IMR-90 (cell line): ENCODE data around the gene OR51B4. TPM values are rescaled to one million over a fixed set of nuclear protein-coding genes. Genes with fewer than 3 reads are reported as not detected.

Source experiments
- ATAC-seq: fragments of 200-7000 bp; cut with Tn5 transposase; 2 replicates; pipeline ENCODE4 v1.9.1; 2020; ENCODE audit warnings: low read depth, mild to moderate bottlenecking, moderate library complexity
- BruUV-seq: library from RNA; stranded (reverse); fragments of 400-500 nt; replicated peaks from 2 replicates; lab custom pipeline; 2021; lab: Mats Ljungman, UMichigan
- CTCF ChIA-PET: fragments of 300-600 bp; formaldehyde crosslinking; extraction: SDS; loops from one replicate; lab custom pipeline; 2021; ENCODE audit warnings: antibody characterized with exemption; lab: Yijun Ruan, JAX
- POLR2A ChIA-PET: fragments of 300-600 bp; sonication (Branson Sonifier 250); formaldehyde crosslinking; loops from one replicate; lab custom pipeline; 2022; ENCODE audit warnings: antibody characterized with exemption; ENCODE audit not compliant: unreplicated experiment; lab: Charles Lee
- DNase-seq: peaks from one replicate; pipeline ENCODE4 v3.0.0; 2013
- H2AFZ ChIP-seq: replicated peaks from 2 replicates; pipeline ENCODE3; 2013; ENCODE audit warnings: low read length, mild to moderate bottlenecking; ENCODE audit not compliant: poor library complexity
- H2AK5ac ChIP-seq: 2 replicates; pipeline ENCODE4 v1.6.1; 2013; ENCODE audit warnings: low read depth, low read length, inconsistent platforms
- H2AK9ac ChIP-seq: replicated peaks from 2 replicates; pipeline ENCODE3; 2013; ENCODE audit warnings: mild to moderate bottlenecking, low read depth, low read length, moderate library complexity; ENCODE audit not compliant: poor library complexity
- H2BK120ac ChIP-seq: 2 replicates; pipeline ENCODE4 v1.6.1; 2013; ENCODE audit warnings: low read depth, low read length, inconsistent platforms
- H2BK15ac ChIP-seq: 3 replicates; pipeline ENCODE4 v1.6.1; 2013; ENCODE audit warnings: low read depth, low read length, inconsistent platforms
- H2BK20ac ChIP-seq: 2 replicates; pipeline ENCODE4 v1.6.1; 2013; ENCODE audit warnings: low read depth, mild to moderate bottlenecking, inconsistent platforms, low read length, moderate library complexity
- H2BK5ac ChIP-seq: 2 replicates; pipeline ENCODE4 v1.6.1; 2013; ENCODE audit warnings: mild to moderate bottlenecking, low read depth, low read length, inconsistent platforms; ENCODE audit not compliant: poor library complexity, severe bottlenecking
- H3K14ac ChIP-seq: replicated peaks from 2 replicates; pipeline ENCODE4 v1.6.1; 2013; ENCODE audit warnings: low read depth, low read length, inconsistent platforms
- H3K18ac ChIP-seq: 2 replicates; pipeline ENCODE4 v1.6.1; 2013; ENCODE audit warnings: low read depth, low read length, control low read depth
- H3K23ac ChIP-seq: 2 replicates; pipeline ENCODE4 v1.6.1; 2013; ENCODE audit warnings: low read depth, low read length, inconsistent platforms
- H3K27ac ChIP-seq: 2 replicates; pipeline ENCODE4 v1.5.1; 2013; ENCODE audit warnings: mild to moderate bottlenecking, control low read depth, low read length; ENCODE audit not compliant: insufficient read depth
- H3K27me3 ChIP-seq: 2 replicates; pipeline ENCODE4 v1.6.1; 2013; ENCODE audit warnings: low read length; ENCODE audit not compliant: control insufficient read depth, insufficient read depth
- H3K36me3 ChIP-seq: 2 replicates; pipeline ENCODE4 v1.6.1; 2013; ENCODE audit warnings: low read length, mixed read lengths; ENCODE audit not compliant: control insufficient read depth, insufficient read depth
- H3K4ac ChIP-seq: 2 replicates; pipeline ENCODE4 v1.6.1; 2013; ENCODE audit warnings: low read depth, low read length, inconsistent platforms
- H3K4me1 ChIP-seq: 2 replicates; pipeline ENCODE4 v1.6.1; 2013; ENCODE audit warnings: low read length, mixed read lengths; ENCODE audit not compliant: control insufficient read depth, insufficient read depth
- H3K4me2 ChIP-seq: 2 replicates; pipeline ENCODE4 v1.6.1; 2013; ENCODE audit warnings: low read depth, mild to moderate bottlenecking, control low read depth, low read length, moderate library complexity
- H3K4me3 ChIP-seq: 2 replicates; pipeline ENCODE4 v1.5.1; 2013; ENCODE audit warnings: low read depth, mild to moderate bottlenecking, control low read depth, low read length, moderate library complexity; ENCODE audit not compliant: insufficient read depth
- H3K56ac ChIP-seq: 2 replicates; pipeline ENCODE4 v1.6.1; 2013; ENCODE audit warnings: low read length, inconsistent platforms; ENCODE audit not compliant: insufficient read depth; ENCODE audit errors: extremely low read depth
- H3K79me1 ChIP-seq, 2 experiments: 2 replicates each; pipeline ENCODE4 v1.6.1; 2013; ENCODE audit warnings: low read length in 2 of 2, inconsistent platforms in 1 of 2, low read depth in 1 of 2
- H3K9ac ChIP-seq: 2 replicates; pipeline ENCODE4 v1.6.1; 2013; ENCODE audit warnings: low read depth, low read length, control low read depth
- H3K9me1 ChIP-seq: 2 replicates; pipeline ENCODE4 v1.6.1; 2013; ENCODE audit warnings: low read length, inconsistent platforms; ENCODE audit not compliant: insufficient read depth
- H3K9me3 ChIP-seq: 2 replicates; pipeline ENCODE4 v1.6.1; 2013; ENCODE audit warnings: low read length; ENCODE audit not compliant: control insufficient read depth, insufficient read depth
- H4K20me1 ChIP-seq: 2 replicates; pipeline ENCODE4 v1.6.1; 2013; ENCODE audit warnings: low read length, inconsistent platforms; ENCODE audit not compliant: insufficient read depth
- H4K5ac ChIP-seq: 2 replicates; pipeline ENCODE4 v1.6.1; 2013; ENCODE audit warnings: mild to moderate bottlenecking, low read depth, low read length, control low read depth
- H4K8ac ChIP-seq, 2 experiments: 2 replicates each; pipeline ENCODE4 v1.6.1; 2013; ENCODE audit warnings: low read depth in 2 of 2, low read length in 2 of 2, control low read depth in 1 of 2, inconsistent platforms in 1 of 2
- H4K91ac ChIP-seq: 2 replicates; pipeline ENCODE4 v1.6.1; 2013; ENCODE audit warnings: low read depth, low read length, inconsistent platforms; ENCODE audit not compliant: insufficient read depth
- CEBPB ChIP-seq: IDR thresholded peaks from 2 replicates; pipeline ENCODE4 v1.6.1; 2012; ENCODE audit warnings: low read depth, low read length, improper control_type of control experiment
- NFE2L2 ChIP-seq: fragments of 150-350 bp; IDR thresholded peaks from 2 replicates; pipeline ENCODE4 v1.6.1; 2016; ENCODE audit warnings: low read depth, mild to moderate bottlenecking, low read length
- whole genome bisulfite sequencing, 2 experiments: methylation state at CpG; one replicate each; pipeline versions ENCODE4 v1.1.5 to v1.1.7; 2013; ENCODE audit warnings: missing lambda C conversion rate in 2 of 2; ENCODE audit not compliant: insufficient read length in 1 of 2; ENCODE audit errors: extremely low coverage in 2 of 2; 5-methylcytosine and 5-hydroxymethylcytosine counted together
- dilution Hi-C: fragments of 300-500 bp; cut with HindIII; formaldehyde crosslinking; loops from one replicate; pipeline ENCODE4 v1.14.3; 2018; ENCODE audit warnings: low sequenced_read_pairs; ENCODE audit not compliant: unreplicated experiment
- in situ Hi-C: fragments of 300-500 bp; cut with MboI; formaldehyde crosslinking; loops from 3 replicates; pipeline ENCODE4 v1.14.3; 2019; ENCODE audit warnings: low sequenced_read_pairs, inconsistent platforms, mixed read lengths
- intact Hi-C: fragments of 100-400 bp; cut with micrococcal nuclease; formaldehyde crosslinking; loops from 2 replicates; pipeline ENCODE4 v1.10.0; 2022
- polyA plus RNA-seq, 3 experiments: library from polyadenylated mRNA; depleted of rRNA; stranded (reverse); fragments of >200 nt; gene quantifications; 2 replicates each; pipeline ENCODE4 v1.2.3, GENCODE V29; 2012; ENCODE audit warnings: low replicate concordance in 1 of 3
- total RNA-seq: library from RNA; depleted of rRNA; stranded (reverse); fragments of >200 nt; gene quantifications from 2 replicates; pipeline ENCODE4 v1.2.3, GENCODE V29; 2012

OR51B4 gene
- total and polyA plus RNA-seq, 2 of the 4 experiments (the other 2 are of a cell fraction): not detected

DNA sequence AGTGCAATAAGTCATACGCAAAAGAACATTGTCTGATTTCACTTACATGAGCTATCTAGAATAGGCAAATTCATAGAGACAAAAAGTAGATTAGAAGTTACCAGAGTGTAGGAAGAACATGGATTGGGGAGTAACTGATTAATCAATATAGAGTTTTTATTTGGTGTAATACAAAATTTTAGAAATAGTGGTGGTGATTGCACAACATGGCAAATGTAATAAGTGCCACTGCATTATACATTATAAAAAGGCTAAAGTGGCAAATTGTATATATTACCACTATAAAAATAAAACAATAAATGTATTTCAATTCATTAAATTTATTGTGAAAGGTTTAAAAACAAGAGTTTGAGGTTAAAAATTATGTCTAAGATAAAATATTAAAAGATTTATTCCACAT is 8.7 kb upstream of the OR51B4 start:
- no peak overlapping the region for H4K91ac ChIP-seq
- no peak overlapping the region for H3K14ac ChIP-seq
- in situ Hi-C loops: no loop called here
- no peak overlapping the region for H3K9ac ChIP-seq
- dilution Hi-C loops: no loop called here
- H3K23ac ChIP-seq: no peak overlapping the region
- H3K18ac ChIP-seq: no peak overlapping the region
- H2BK15ac ChIP-seq: no peak overlapping the region
- TF ChIP-seq NFE2L2 (no peak), CEBPB (peak; percentile 63)
- ChIA-PET CTCF (no interaction called here), POLR2A (no interaction called here)
- H3K4me1 ChIP-seq: no peaks in the 10 kb centered on the region
- ATAC-seq (no peak), DNase-seq (no peak)
- H4K20me1 ChIP-seq: no peaks in the 10 kb centered on the region
- H2BK5ac ChIP-seq: no peak overlapping the region
- H3K4me3 ChIP-seq: no peak overlapping the region
- H3K36me3 ChIP-seq: no peaks in the 10 kb centered on the region
- no peak overlapping the region for H2BK20ac ChIP-seq
- WGBS, 2 experiments: no CpG with 5 or more reads among the region's 1 CpG
- no peaks in the 10 kb centered on the region for H3K79me1 ChIP-seq
- H2AK5ac ChIP-seq: no peak overlapping the region
- no peaks in the 10 kb centered on the region for H3K27me3 ChIP-seq
- no peak overlapping the region for H4K5ac ChIP-seq
- H2AK9ac ChIP-seq: no peak overlapping the region
- BruUV-seq: no TSS peak
- H3K4ac ChIP-seq: no peak overlapping the region
- H3K4me2 ChIP-seq: no peak overlapping the region
- H3K27ac ChIP-seq: no peak overlapping the region
- intact Hi-C loops: no loop called here
- no peak overlapping the region for H2AFZ ChIP-seq
- H4K8ac ChIP-seq: no peak overlapping the region
- no peaks in the 10 kb centered on the region for H3K9me3 ChIP-seq
- H2BK120ac ChIP-seq: no peak overlapping the region
- H3K56ac ChIP-seq: no peak overlapping the region
- H3K9me1 ChIP-seq: no peaks in the 10 kb centered on the region
